H1 (cell line): ENCODE measurements around the gene RAI14. TPM values are rescaled to one million over a fixed set of nuclear protein-coding genes. Genes with fewer than 3 reads are reported as not detected.

ENCODE experiments used
- CTCF ChIA-PET: fragments of 300-600 bp; sonication (Branson Sonifier 250); formaldehyde crosslinking; loops from one replicate; lab custom pipeline; 2021; ENCODE audit not compliant: partially characterized antibody; lab: Charles Lee
- POLR2A ChIA-PET: fragments of 300-600 bp; sonication (Branson Sonifier 250); formaldehyde crosslinking; loops from one replicate; lab custom pipeline; 2021; ENCODE audit warnings: inconsistent platforms; ENCODE audit not compliant: partially characterized antibody; lab: Charles Lee
- DNase-seq, 2 experiments: peaks; one replicate each; pipeline versions ENCODE4 v3.0.0 to v3.0.0-alpha.2; 2010 to 2022; ENCODE audit warnings: low spot score in 2 of 2, low read depth in 1 of 2, mixed read lengths in 1 of 2
- FAIRE-seq: peaks from 2 replicates; lab custom pipeline; 2011; peaks lifted over from hg19 to GRCh38; lab: Jason Lieb, UNC
- H2AFZ ChIP-seq: 2 replicates; pipeline ENCODE4 v1.8.1; 2012; ENCODE audit warnings: low read length, inconsistent platforms
- H2AK5ac ChIP-seq: 2 replicates; pipeline ENCODE4 v1.6.1; 2013; ENCODE audit warnings: low read depth, low read length
- H2BK120ac ChIP-seq: replicated peaks from 2 replicates; pipeline ENCODE3; 2013; ENCODE audit warnings: low read depth, low read length, inconsistent platforms
- H2BK12ac ChIP-seq: 2 replicates; pipeline ENCODE4 v1.6.1; 2013; ENCODE audit warnings: low read depth, low read length
- H2BK15ac ChIP-seq: 2 replicates; pipeline ENCODE4 v1.6.1; 2013; ENCODE audit warnings: low read length
- H2BK20ac ChIP-seq: 2 replicates; pipeline ENCODE4 v1.6.1; 2013; ENCODE audit warnings: low read length
- H2BK5ac ChIP-seq: 2 replicates; pipeline ENCODE4 v1.6.1; 2013; ENCODE audit warnings: low read depth, low read length
- H3K14ac ChIP-seq: 2 replicates; pipeline ENCODE4 v1.6.1; 2013; ENCODE audit warnings: inconsistent platforms; ENCODE audit not compliant: insufficient read length
- H3K18ac ChIP-seq: 2 replicates; pipeline ENCODE4 v1.6.1; 2013; ENCODE audit warnings: low read length; ENCODE audit errors: extremely low read depth
- H3K23ac ChIP-seq: 2 replicates; pipeline ENCODE4 v1.6.1; 2013; ENCODE audit warnings: inconsistent platforms; ENCODE audit not compliant: insufficient read length
- H3K23me2 ChIP-seq: 2 replicates; pipeline ENCODE4 v1.6.1; 2013; ENCODE audit warnings: low read depth, low read length
- H3K27ac ChIP-seq: 2 replicates; pipeline ENCODE4 v1.6.1; 2011; ENCODE audit warnings: low read depth, low read length, inconsistent platforms
- H3K27me3 ChIP-seq, 4 experiments: replicated peaks in 1 of 4; 1 replicate in 1 of 4; 2 replicates in 3 of 4; pipeline versions ENCODE4 v1.6.1 to v1.8.1; 2011 to 2013; ENCODE audit warnings: low read length in 3 of 4, mild to moderate bottlenecking in 3 of 4, inconsistent platforms in 2 of 4, mixed read lengths in 2 of 4, moderate library complexity in 1 of 4; ENCODE audit not compliant: control insufficient read depth in 3 of 4, insufficient read depth in 3 of 4; ENCODE audit errors: extremely low read depth in 1 of 4
- H3K36me3 ChIP-seq, 4 experiments: 2 replicates each; pipeline versions ENCODE4 v1.6.1 to v1.8.1; 2011 to 2013; ENCODE audit warnings: mild to moderate bottlenecking in 4 of 4, low read length in 3 of 4, moderate library complexity in 2 of 4, control low read depth in 1 of 4, inconsistent platforms in 1 of 4; ENCODE audit not compliant: insufficient read depth in 4 of 4, control insufficient read depth in 2 of 4
- H3K4ac ChIP-seq: replicated peaks from 2 replicates; pipeline ENCODE3; 2013; ENCODE audit warnings: low read length, low read depth, mixed read lengths, inconsistent platforms; ENCODE audit not compliant: insufficient read length
- H3K4me1 ChIP-seq, 4 experiments: replicated peaks in 1 of 4; 1 replicate in 1 of 4; 2 replicates in 3 of 4; pipeline versions ENCODE4 v1.6.1 to v1.8.1; 2011 to 2013; ENCODE audit warnings: low read length in 3 of 4, inconsistent platforms in 2 of 4, mixed read lengths in 1 of 4; ENCODE audit not compliant: insufficient read depth in 4 of 4, control insufficient read depth in 3 of 4
- H3K4me2 ChIP-seq, 2 experiments: 2 replicates each; pipeline versions ENCODE4 v1.6.1 to v1.8.1; 2011 to 2013; ENCODE audit warnings: low read depth in 2 of 2, low read length in 2 of 2, control low read depth in 1 of 2, inconsistent platforms in 1 of 2, mild to moderate bottlenecking in 1 of 2; ENCODE audit not compliant: insufficient read depth in 1 of 2
- H3K4me3 ChIP-seq, 4 experiments: fragments of 200-600, 300-600 bp in 1 of 4; sonication (generic), shearing (Covaris generic), sonication (Bioruptor Twin) in 1 of 4; 2 replicates each; pipeline versions ENCODE4 v1.5.1 to v1.8.1; 2011 to 2016; ENCODE audit warnings: low read length in 4 of 4, low read depth in 3 of 4, control low read depth in 2 of 4, inconsistent platforms in 2 of 4, mild to moderate bottlenecking in 2 of 4, mixed read lengths in 1 of 4, moderate library complexity in 1 of 4; ENCODE audit not compliant: insufficient read depth in 2 of 4; ENCODE audit errors: extremely low read depth in 1 of 4
- H3K56ac ChIP-seq: replicated peaks from 2 replicates; pipeline ENCODE3; 2013; ENCODE audit warnings: low read depth, mild to moderate bottlenecking, mixed read lengths, low read length, inconsistent platforms; ENCODE audit not compliant: insufficient read length
- H3K79me1 ChIP-seq: 2 replicates; pipeline ENCODE4 v1.6.1; 2013; ENCODE audit warnings: low read depth, low read length, control low read depth
- H3K79me2 ChIP-seq, 2 experiments: 2 replicates each; pipeline versions ENCODE4 v1.6.1 to v1.8.1; 2012 to 2013; ENCODE audit warnings: low read length in 2 of 2, mild to moderate bottlenecking in 2 of 2, inconsistent platforms in 1 of 2; ENCODE audit not compliant: insufficient read depth in 2 of 2, control insufficient read depth in 1 of 2
- H3K9ac ChIP-seq, 4 experiments: replicated peaks in 1 of 4; 1 replicate in 1 of 4; 2 replicates in 3 of 4; pipeline versions ENCODE4 v1.6.1 to v1.8.1; 2011 to 2013; ENCODE audit warnings: low read depth in 3 of 4, low read length in 3 of 4, control low read depth in 2 of 4, mild to moderate bottlenecking in 2 of 4, moderate library complexity in 2 of 4, inconsistent platforms in 1 of 4; ENCODE audit errors: extremely low read depth in 1 of 4
- H3K9me3 ChIP-seq, 2 experiments: 2 replicates each; pipeline versions ENCODE4 v1.6.1 to v1.8.1; 2012 to 2013; ENCODE audit warnings: mild to moderate bottlenecking in 2 of 2, moderate library complexity in 2 of 2, control low read depth in 1 of 2, inconsistent platforms in 1 of 2, low read depth in 1 of 2, low read length in 1 of 2, mixed read lengths in 1 of 2; ENCODE audit not compliant: insufficient read depth in 2 of 2
- H4K20me1 ChIP-seq, 2 experiments: replicated peaks in 1 of 2; 2 replicates each; pipeline versions ENCODE3 to v1.8.1; 2011 to 2013; ENCODE audit warnings: inconsistent platforms in 2 of 2, low read length in 2 of 2, mild to moderate bottlenecking in 1 of 2; ENCODE audit not compliant: insufficient read depth in 2 of 2, control insufficient read depth in 1 of 2
- H4K5ac ChIP-seq: 2 replicates; pipeline ENCODE4 v1.6.1; 2013; ENCODE audit warnings: low read length, low read depth, mixed read lengths, inconsistent platforms; ENCODE audit not compliant: insufficient read length
- H4K8ac ChIP-seq: 2 replicates; pipeline ENCODE4 v1.8.0; 2013; ENCODE audit warnings: mild to moderate bottlenecking, moderate library complexity, low read length, inconsistent platforms; ENCODE audit not compliant: insufficient read depth; ENCODE audit errors: extremely low read depth
- H4K91ac ChIP-seq: replicated peaks from 2 replicates; pipeline ENCODE3; 2013; ENCODE audit warnings: low read length, mixed read lengths, inconsistent platforms; ENCODE audit not compliant: insufficient read length
- CBX8 ChIP-seq: fragments of 300-800, 300-1000 bp; sonication (generic); IDR thresholded peaks from 2 replicates; pipeline ENCODE4 v1.7.1; 2016; ENCODE audit warnings: low read depth, low read length, borderline replicate concordance
- CEBPB ChIP-seq: IDR thresholded peaks from 2 replicates; pipeline ENCODE4 v1.6.1; 2012; ENCODE audit warnings: low read depth, low read length
- CHD1 ChIP-seq: IDR thresholded peaks from 2 replicates; pipeline ENCODE4 v1.6.1; 2012; ENCODE audit warnings: low read depth, low read length, improper control_type of control experiment
- EZH2 ChIP-seq: fragments of 200-600 bp; sonication (generic); IDR thresholded peaks from 2 replicates; pipeline ENCODE4 v1.7.1; 2012; ENCODE audit warnings: low read depth, mild to moderate bottlenecking, moderate library complexity, low read length, inconsistent platforms; ENCODE audit not compliant: severe bottlenecking
- MAFK ChIP-seq: IDR thresholded peaks from 2 replicates; pipeline ENCODE4 v1.6.1; 2012; ENCODE audit warnings: low read depth, mild to moderate bottlenecking, improper control_type of control experiment, low read length
- NRF1 ChIP-seq: IDR thresholded peaks from 2 replicates; pipeline ENCODE4 v1.6.1; 2011; ENCODE audit warnings: mild to moderate bottlenecking, low read depth, low read length, improper control_type of control experiment
- POU5F1 ChIP-seq: IDR thresholded peaks from 2 replicates; pipeline ENCODE4 v1.6.1; 2011; ENCODE audit warnings: low read depth, mild to moderate bottlenecking, low read length, moderate library complexity
- RAD21 ChIP-seq, 2 experiments: IDR thresholded peaks in 1 of 2; conservative IDR thresholded peaks in 1 of 2; 2 replicates each; pipeline ENCODE4 v1.6.1; 2011; ENCODE audit warnings: low read depth in 2 of 2, low read length in 2 of 2, improper control_type of control experiment in 1 of 2, inconsistent platforms in 1 of 2, mild to moderate bottlenecking in 1 of 2, moderate library complexity in 1 of 2
- RNF2 ChIP-seq: fragments of 200-900, 300-1000 bp; sonication (generic); IDR thresholded peaks from 2 replicates; pipeline ENCODE4 v1.7.1; 2016; ENCODE audit warnings: borderline replicate concordance, low read depth, mild to moderate bottlenecking, antibody characterized with exemption, low read length; ENCODE audit not compliant: poor library complexity, severe bottlenecking; ENCODE audit errors: missing control alignments
- TAF7 ChIP-seq: optimal IDR thresholded peaks from 2 replicates; pipeline ENCODE3; 2011; ENCODE audit warnings: low read depth, mild to moderate bottlenecking, inconsistent platforms, low read length, moderate library complexity, borderline replicate concordance
- TBP ChIP-seq: IDR thresholded peaks from 2 replicates; pipeline ENCODE4 v1.6.1; 2011; ENCODE audit warnings: low read depth, low read length, improper control_type of control experiment
- ZNF274 ChIP-seq: IDR thresholded peaks from 2 replicates; pipeline ENCODE4 v1.7.0; 2012; ENCODE audit warnings: low read length, borderline replicate concordance; ENCODE audit errors: extremely low read depth
- WGBS, 2 experiments: shearing (Covaris generic) in 1 of 2; methylation state at CpG; one replicate each; pipeline versions ENCODE4 v1.1.6 to v1.1.7; 2013 to 2015; ENCODE audit warnings: low lambda C conversion rate in 2 of 2, mixed read lengths in 2 of 2, inconsistent platforms in 1 of 2, low coverage in 1 of 2, missing lambda C conversion rate in 1 of 2; ENCODE audit not compliant: insufficient replicate concordance in 2 of 2, insufficient coverage in 1 of 2, insufficient read length in 1 of 2; ENCODE audit errors: extremely low coverage in 1 of 2, missing lambda C conversion rate in 1 of 2; 5-methylcytosine and 5-hydroxymethylcytosine counted together
- polyA plus RNA-seq, 7 experiments: library from polyadenylated mRNA; depleted of rRNA in 3 of 7; stranded (reverse) in 5 of 7; unstranded in 2 of 7; fragments of >200 nt in 5 of 7; fragments of 200-250 nt in 2 of 7; gene quantifications; 1 replicate in 5 of 7; 2 replicates in 1 of 7; 4 replicates in 1 of 7; pipeline versions ENCODE4 v1.2.1 to v1.2.3, GENCODE V29; 2011 to 2013; ENCODE audit warnings: missing spikeins in 2 of 7, mixed read lengths in 2 of 7
- total RNA-seq: library from RNA; stranded (reverse); fragmentation: NEBNext Ultra II Directional; extraction: Animal tissue kit (Norgen Biotek cat#: 25700); gene quantifications from 2 replicates; pipeline ENCODE4 v1.2.1, GENCODE V29; 2021
- TF ChIP-seq, protein P1 (sequence below): IDR thresholded peaks from 2 replicates; pipeline ENCODE4 v1.6.1; 2012; ENCODE audit warnings: inconsistent platforms

The RAI14 gene
- total and polyA plus RNA-seq, 2 of the 8 experiments (the other 6 are each of a cell fraction or from before 2014, with no cell fraction given), result 48.4 to 210 TPM

DNA sequence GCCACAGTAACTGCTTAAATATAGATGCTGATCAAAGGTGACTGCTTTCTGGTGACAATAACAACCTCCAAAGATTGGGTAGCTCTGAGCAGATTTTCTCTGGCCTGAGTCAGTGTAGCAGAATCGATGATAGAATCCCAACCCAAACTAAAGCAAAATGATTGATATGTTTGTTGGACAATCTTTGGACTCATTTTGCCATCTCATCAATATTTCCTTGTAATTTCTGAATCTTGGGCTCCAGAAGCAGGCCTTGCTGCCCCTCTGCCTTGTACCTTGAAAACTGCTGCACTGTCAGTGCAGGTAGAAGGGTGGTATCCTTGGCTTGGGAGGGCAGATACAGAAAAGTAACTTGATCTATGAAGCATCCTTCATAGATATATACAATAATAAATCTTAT lies 201.8 kb downstream of the RAI14 start:
- Histone ChIP-seq H3K14ac (no peak overlapping the region), H2BK15ac (no peak overlapping the region), H2AK5ac (no peak overlapping the region), H4K20me1 (no peaks in the 10 kb centered on the region), H4K8ac (no peak overlapping the region), H3K9ac (no peak overlapping the region), H3K27me3 (no peaks in the 10 kb centered on the region), H3K36me3 (no peaks in the 10 kb centered on the region), H2AFZ (no peak overlapping the region), H3K79me1 (no peaks in the 10 kb centered on the region), H3K56ac (no peak overlapping the region), H3K23ac (no peak overlapping the region), H3K4ac (no peak overlapping the region), H2BK20ac (no peak overlapping the region), H2BK5ac (no peak overlapping the region), H3K4me3 (no peak overlapping the region), H2BK12ac (no peak overlapping the region), H3K23me2 (no peaks in the 10 kb centered on the region; the same call in 1 of the 2 replicates), H3K4me1 (peaks cover 0 to 3% (median under 1%) of the 10 kb centered on the region in 4 experiments; a peak in 2 of 7 replicates), H3K9me3 (no peaks in the 10 kb centered on the region), H4K91ac (no peak overlapping the region), H4K5ac (no peak overlapping the region), H3K79me2 (no peaks in the 10 kb centered on the region), H3K18ac (no peak overlapping the region), H2BK120ac (no peak overlapping the region), H3K27ac (no peak overlapping the region), H3K4me2 (no peak overlapping the region)
- no peak for FAIRE-seq
- ChIA-PET CTCF (interaction anchor here (1.4 kb wide), 1 partner anchor 8 kb away, joined by 3 read pairs; no protein-coding TSS in a partner anchor), POLR2A (no interaction called here)
- WGBS, 2 experiments, result 95% methylated on average over 1 of the region's 1 CpG; no CpG with 5 or more reads in 1 of the 2 experiments
- no peak for DNase-seq
- TF ChIP-seq TBP, result no peak
- no peak for TF ChIP-seq POU5F1
- no peak for TF ChIP-seq TAF7
- no peak for TF ChIP-seq RAD21 (IDR thresholded peaks at IDR 0.05 in 1 of 2, conservative IDR thresholded peaks at IDR 0.05 in 1 of 2; ENCODE audit: low read depth in 2 of 2, low read length in 2 of 2)
- no peak for TF ChIP-seq CHD1
- TF ChIP-seq CBX8, result no peak
- no peak for TF ChIP-seq NRF1
- no peak for TF ChIP-seq EZH2
- no peak for TF ChIP-seq MAFK
- TF ChIP-seq ZNF274, result no peak
- no peak for TF ChIP-seq RNF2
- TF ChIP-seq, protein P1, sequence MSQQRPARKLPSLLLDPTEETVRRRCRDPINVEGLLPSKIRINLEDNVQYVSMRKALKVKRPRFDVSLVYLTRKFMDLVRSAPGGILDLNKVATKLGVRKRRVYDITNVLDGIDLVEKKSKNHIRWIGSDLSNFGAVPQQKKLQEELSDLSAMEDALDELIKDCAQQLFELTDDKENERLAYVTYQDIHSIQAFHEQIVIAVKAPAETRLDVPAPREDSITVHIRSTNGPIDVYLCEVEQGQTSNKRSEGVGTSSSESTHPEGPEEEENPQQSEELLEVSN, result no peak
- no peak for TF ChIP-seq CEBPB
